Smooth muscle cell (in vitro differentiated cells): Measurements from ENCODE around the gene ARG1. TPM values are rescaled to one million over a fixed set of nuclear protein-coding genes. Genes with fewer than 3 reads are reported as not detected.

Experiments
- DNase-seq: peaks from one replicate; lab custom pipeline; 2025; ENCODE audit not compliant: unreplicated experiment; lab: John Stamatoyannopoulos, UW
- H2AFZ ChIP-seq: fragments of 200-600 bp; sonication (generic); 2 replicates; pipeline ENCODE4 v1.6.0; 2016; ENCODE audit warnings: antibody characterized with exemption, low read depth, mild to moderate bottlenecking
- H3F3A ChIP-seq: fragments of 200-600 bp; sonication (generic); 2 replicates; pipeline ENCODE4 v1.6.0; 2017; ENCODE audit warnings: antibody characterized with exemption, low read depth
- H3K27ac ChIP-seq: fragments of 200-600 bp; sonication (generic); 2 replicates; pipeline ENCODE4 v1.5.1; 2016; ENCODE audit warnings: low read depth, mild to moderate bottlenecking
- H3K27me3 ChIP-seq: fragments of 200-600 bp; sonication (generic); 2 replicates; pipeline ENCODE4 v1.6.1; 2016; ENCODE audit warnings: low read depth, mild to moderate bottlenecking
- H3K36me3 ChIP-seq: fragments of 200-600 bp; sonication (generic); 2 replicates; pipeline ENCODE4 v1.5.1; 2016; ENCODE audit warnings: low read depth
- H3K4me1 ChIP-seq: fragments of 200-600 bp; sonication (generic); 2 replicates; pipeline ENCODE4 v1.5.1; 2016; ENCODE audit warnings: low read depth
- H3K4me2 ChIP-seq: fragments of 200-600 bp; sonication (generic); 2 replicates; pipeline ENCODE4 v1.6.0; 2016; ENCODE audit warnings: mild to moderate bottlenecking
- H3K4me3 ChIP-seq: fragments of 200-600 bp; sonication (generic); 2 replicates; pipeline ENCODE4 v1.5.1; 2016; ENCODE audit warnings: mild to moderate bottlenecking
- H3K79me2 ChIP-seq: fragments of 200-600 bp; sonication (generic); 2 replicates; pipeline ENCODE4 v1.6.0; 2016; ENCODE audit warnings: low read depth, mild to moderate bottlenecking
- H3K9ac ChIP-seq: fragments of 200-600 bp; sonication (generic); 2 replicates; pipeline ENCODE4 v1.6.0; 2016; ENCODE audit warnings: low read depth
- H3K9me3 ChIP-seq: fragments of 200-600 bp; sonication (generic); replicated peaks from 2 replicates; pipeline ENCODE4 v1.5.1; 2016; ENCODE audit warnings: low read depth
- H4K20me1 ChIP-seq: fragments of 200-600 bp; sonication (generic); 2 replicates; pipeline ENCODE4 v1.6.0; 2016; ENCODE audit warnings: low read depth
- CTCF ChIP-seq: fragments of 200-600 bp; sonication (generic); IDR thresholded peaks from 2 replicates; pipeline ENCODE4 v1.5.1; 2017; ENCODE audit warnings: borderline replicate concordance, mild to moderate bottlenecking, antibody characterized with exemption; ENCODE audit not compliant: insufficient read depth, poor library complexity, severe bottlenecking
- WGBS: methylation state at CpG from one replicate; pipeline ENCODE4 v1.1.7; 2016; ENCODE audit warnings: low lambda C conversion rate; 5-methylcytosine and 5-hydroxymethylcytosine counted together
- polyA plus RNA-seq: library from polyadenylated mRNA; unstranded; fragments of >200 nt; fragmentation: Nextera tagmentation; extraction: Ambion mirVana; gene quantifications from 2 replicates; pipeline ENCODE4 v1.2.1, GENCODE V29; 2016
- total RNA-seq: library from RNA; depleted of rRNA; stranded (reverse); fragments of >200 nt; gene quantifications from 2 replicates; pipeline ENCODE4 v1.2.3, GENCODE V29; 2014

Gene ARG1
- total and polyA plus RNA-seq, 2 experiments from 2014 or later: not detected

GRCh38 chr6:131631625-131632289 lies 58.7 kb downstream of the ARG1 start:
- no peaks in the 10 kb centered on the region for H3K36me3 ChIP-seq
- no peak for DNase-seq
- peaks cover 10% of the 10 kb centered on the region for H3K79me2 ChIP-seq
- H3K4me1 ChIP-seq: peaks cover 7% of the 10 kb centered on the region
- H3K27me3 ChIP-seq: no peaks in the 10 kb centered on the region
- no peak overlapping the region for H3K9ac ChIP-seq
- H3K4me2 ChIP-seq: no peak overlapping the region
- 80% methylated on average over 3 of the region's 3 CpGs for WGBS
- H4K20me1 ChIP-seq: no peaks in the 10 kb centered on the region
- no peaks in the 10 kb centered on the region for H3F3A ChIP-seq
- no peak overlapping the region for H3K4me3 ChIP-seq
- no peak overlapping the region for H2AFZ ChIP-seq
- TF ChIP-seq CTCF: no peak
- H3K27ac ChIP-seq: no peak overlapping the region
- H3K9me3 ChIP-seq: no peaks in the 10 kb centered on the region

Other genes with a start within 250 kb of the ARG1 start
- gene MED23, start 55.0 kb downstream of the ARG1 start, total RNA-seq: 46.4 and 52.7 TPM in 2 replicates
- gene MED23, start 55.0 kb downstream of the ARG1 start, polyA plus RNA-seq: 13.3 and 17.1 TPM in 2 replicates
- gene ENPP3, start 64.1 kb downstream of the ARG1 start, total RNA-seq: 0.18 and 0.63 TPM in 2 replicates
- gene ENPP3, start 64.1 kb downstream of the ARG1 start, polyA plus RNA-seq: 0.16 TPM in 1 of 2 replicates, not detected in the other
- 4.1 TPM in 1 of 2 replicates, not detected in the other for gene OR2A4, start 128.2 kb downstream of the ARG1 start, total RNA-seq
- 0.11 and 0.19 TPM in 2 replicates for gene OR2A4, start 128.2 kb downstream of the ARG1 start, polyA plus RNA-seq
- not detected in 2 replicates for gene CTAGE9, start 137.8 kb downstream of the ARG1 start, total RNA-seq
- gene CTAGE9, start 137.8 kb downstream of the ARG1 start, polyA plus RNA-seq: not detected in 2 replicates
- gene ENPP1, start 234.8 kb downstream of the ARG1 start, total RNA-seq: 433 and 501 TPM in 2 replicates
- 193 and 329 TPM in 2 replicates for gene ENPP1, start 234.8 kb downstream of the ARG1 start, polyA plus RNA-seq